ENCODE results near the gene ERBB3.

ERBB3 gene

DNA sequence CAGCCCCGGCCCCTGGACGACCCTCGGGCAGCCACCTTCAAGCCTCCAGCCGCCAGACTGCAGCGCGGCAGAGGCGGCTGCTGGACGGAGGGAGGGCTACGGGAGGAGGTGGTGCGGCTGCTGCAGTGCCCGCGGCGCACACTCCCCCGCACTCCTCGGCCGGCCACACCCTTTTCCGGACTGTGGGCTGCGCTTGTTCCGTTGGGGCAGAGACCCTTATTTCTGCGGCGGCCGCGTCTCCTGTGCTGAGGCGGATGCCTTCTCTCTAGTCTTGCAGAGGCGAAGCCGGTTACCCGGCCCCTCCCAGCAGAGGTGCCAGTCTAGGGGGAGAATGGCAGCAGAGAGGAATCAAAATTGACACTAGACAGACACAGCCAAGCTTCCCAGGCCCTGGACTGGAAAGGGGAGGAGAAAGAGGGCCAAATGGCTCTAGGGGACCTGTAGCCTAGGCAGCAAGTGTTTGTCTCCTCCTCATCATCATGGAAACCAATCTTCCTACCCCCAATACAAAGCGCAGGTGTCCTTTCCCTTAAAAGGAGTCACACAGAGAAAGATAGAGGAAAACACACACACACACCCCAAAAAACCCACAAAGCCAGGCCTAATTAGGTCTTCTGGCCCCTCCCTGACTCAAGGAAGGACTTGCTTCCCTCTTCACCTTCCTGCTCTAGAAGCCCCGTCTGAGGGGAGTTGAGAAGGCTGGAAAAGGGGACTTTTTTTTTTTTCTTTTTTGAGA is 49.4 kb downstream of the ERBB3 start:
- no peaks in the 10 kb centered on the region for H3K27me3 ChIP-seq (ENCODE audit: insufficient read depth, poor library complexity, severe bottlenecking)
- DNase-seq (ENCODE audit: low spot score) = no peak
- TF ChIP-seq, protein P1, sequence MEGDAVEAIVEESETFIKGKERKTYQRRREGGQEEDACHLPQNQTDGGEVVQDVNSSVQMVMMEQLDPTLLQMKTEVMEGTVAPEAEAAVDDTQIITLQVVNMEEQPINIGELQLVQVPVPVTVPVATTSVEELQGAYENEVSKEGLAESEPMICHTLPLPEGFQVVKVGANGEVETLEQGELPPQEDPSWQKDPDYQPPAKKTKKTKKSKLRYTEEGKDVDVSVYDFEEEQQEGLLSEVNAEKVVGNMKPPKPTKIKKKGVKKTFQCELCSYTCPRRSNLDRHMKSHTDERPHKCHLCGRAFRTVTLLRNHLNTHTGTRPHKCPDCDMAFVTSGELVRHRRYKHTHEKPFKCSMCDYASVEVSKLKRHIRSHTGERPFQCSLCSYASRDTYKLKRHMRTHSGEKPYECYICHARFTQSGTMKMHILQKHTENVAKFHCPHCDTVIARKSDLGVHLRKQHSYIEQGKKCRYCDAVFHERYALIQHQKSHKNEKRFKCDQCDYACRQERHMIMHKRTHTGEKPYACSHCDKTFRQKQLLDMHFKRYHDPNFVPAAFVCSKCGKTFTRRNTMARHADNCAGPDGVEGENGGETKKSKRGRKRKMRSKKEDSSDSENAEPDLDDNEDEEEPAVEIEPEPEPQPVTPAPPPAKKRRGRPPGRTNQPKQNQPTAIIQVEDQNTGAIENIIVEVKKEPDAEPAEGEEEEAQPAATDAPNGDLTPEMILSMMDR (IDR thresholded peaks at IDR 0.05; ENCODE audit: poor library complexity, severe bottlenecking) = no peak
- H3K27ac ChIP-seq (ENCODE audit: poor library complexity, severe bottlenecking) = peak overlapping the region; percentile 70
- H3K4me1 ChIP-seq (ENCODE audit: insufficient read depth, poor library complexity, severe bottlenecking) = peaks cover 18% of the 10 kb centered on the region
- H3K9me3 ChIP-seq (ENCODE audit: severe bottlenecking) = no peaks in the 10 kb centered on the region
- ATAC-seq (ENCODE audit: low read depth) = peak; percentile 43
- H3K36me3 ChIP-seq (ENCODE audit: low read depth) = peaks cover 45% of the 10 kb centered on the region
- H3K4me3 ChIP-seq (ENCODE audit: severe bottlenecking) = peak overlapping the region; percentile 89

DNA sequence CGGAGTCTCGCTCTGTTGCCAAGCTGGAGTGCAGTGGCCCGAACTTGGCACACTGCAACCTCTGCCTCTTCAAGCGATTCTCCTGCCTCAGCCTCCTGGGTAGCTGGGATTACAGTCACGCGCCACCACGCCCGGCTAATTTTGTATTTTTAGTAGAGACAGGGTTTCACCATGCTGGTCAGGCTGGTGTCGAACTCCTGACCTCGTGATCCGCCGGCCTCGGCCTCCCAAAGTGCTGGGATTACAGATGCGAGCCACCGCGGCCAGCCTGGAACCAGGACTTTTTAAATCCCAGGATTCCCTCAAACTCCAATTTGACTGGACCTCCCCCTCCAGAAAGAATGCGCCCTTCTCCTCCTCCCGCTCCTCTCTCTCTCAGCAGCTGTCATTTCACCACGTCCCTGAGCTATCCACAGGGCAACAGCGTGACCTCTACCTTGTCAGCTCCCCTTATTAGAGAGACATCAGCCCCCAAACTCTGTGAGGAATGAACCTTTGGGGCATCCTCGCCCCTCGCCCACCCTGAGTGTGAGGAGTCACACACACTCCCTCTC is 50.1 kb downstream of the ERBB3 start:
- peaks cover 18% of the 10 kb centered on the region for H3K4me1 ChIP-seq (ENCODE audit: insufficient read depth, poor library complexity, severe bottlenecking)
- peaks cover 52% of the 10 kb centered on the region for H3K36me3 ChIP-seq (ENCODE audit: low read depth)
- no peaks in the 10 kb centered on the region for H3K27me3 ChIP-seq (ENCODE audit: insufficient read depth, poor library complexity, severe bottlenecking)
- H3K4me3 ChIP-seq (ENCODE audit: severe bottlenecking) = no peak overlapping the region
- no peaks in the 10 kb centered on the region for H3K9me3 ChIP-seq (ENCODE audit: severe bottlenecking)
- DNase-seq (ENCODE audit: low spot score) (no peak), ATAC-seq (ENCODE audit: low read depth) (no peak)
- TF ChIP-seq, protein P1 (IDR thresholded peaks at IDR 0.05; ENCODE audit: poor library complexity, severe bottlenecking) = no peak
- H3K27ac ChIP-seq (ENCODE audit: poor library complexity, severe bottlenecking) = peak overlapping the region; percentile 70

DNA sequence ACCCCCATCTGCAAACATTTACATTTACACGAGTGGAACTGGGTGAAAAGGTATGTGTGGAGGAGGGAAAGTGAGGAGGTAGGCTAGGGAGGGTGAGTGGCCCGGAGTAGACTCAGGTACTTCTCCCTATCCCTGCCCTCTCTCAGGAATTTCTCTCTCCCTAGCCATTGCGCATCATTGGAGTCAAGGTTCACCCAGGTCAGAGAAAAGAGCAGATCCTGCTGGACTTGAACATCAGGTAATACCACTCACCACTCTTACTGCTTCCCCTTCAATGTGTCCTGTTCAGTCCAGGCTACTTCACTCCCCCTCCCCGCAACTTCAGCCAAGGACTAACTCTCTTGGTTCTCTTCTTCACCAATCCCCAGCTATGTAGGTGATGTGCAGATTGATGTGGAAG is 50.9 kb downstream of the ERBB3 start:
- no peaks in the 10 kb centered on the region for H3K27me3 ChIP-seq (ENCODE audit: insufficient read depth, poor library complexity, severe bottlenecking)
- peaks cover 58% of the 10 kb centered on the region for H3K36me3 ChIP-seq (ENCODE audit: low read depth)
- TF ChIP-seq, protein P1 (IDR thresholded peaks at IDR 0.05; ENCODE audit: poor library complexity, severe bottlenecking) = no peak
- H3K27ac ChIP-seq (ENCODE audit: poor library complexity, severe bottlenecking) = no peak overlapping the region
- H3K9me3 ChIP-seq (ENCODE audit: severe bottlenecking) = no peaks in the 10 kb centered on the region
- ATAC-seq (ENCODE audit: low read depth) (no peak), DNase-seq (ENCODE audit: low spot score) (no peak)
- H3K4me3 ChIP-seq (ENCODE audit: severe bottlenecking) = no peak overlapping the region
- peaks cover 17% of the 10 kb centered on the region for H3K4me1 ChIP-seq (ENCODE audit: insufficient read depth, poor library complexity, severe bottlenecking)

DNA sequence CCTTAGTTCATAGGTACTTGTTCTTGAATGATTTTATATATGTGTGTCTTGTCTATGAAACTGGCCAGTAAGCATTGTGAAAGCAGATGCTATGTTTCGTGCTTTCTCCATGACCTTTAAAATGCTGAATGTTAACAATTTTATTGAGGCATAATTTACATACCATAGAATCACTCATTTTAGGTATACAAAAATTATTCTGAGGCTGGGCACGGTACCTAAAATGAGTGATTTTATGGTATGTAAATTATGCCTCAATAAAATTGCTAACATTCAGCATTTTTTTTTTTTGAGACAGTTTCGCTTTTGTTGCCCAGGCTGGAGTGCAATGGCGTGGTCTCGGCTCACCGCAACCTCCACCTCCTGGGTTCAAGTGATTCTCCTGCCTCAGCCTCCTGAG is 54.9 kb downstream of the ERBB3 start:
- TF ChIP-seq, protein P1 (IDR thresholded peaks at IDR 0.05; ENCODE audit: poor library complexity, severe bottlenecking) = no peak
- H3K36me3 ChIP-seq (ENCODE audit: low read depth) = peaks cover 97% of the 10 kb centered on the region
- H3K4me3 ChIP-seq (ENCODE audit: severe bottlenecking) = no peak overlapping the region
- ATAC-seq (ENCODE audit: low read depth) = no peak
- no peak overlapping the region for H3K27ac ChIP-seq (ENCODE audit: poor library complexity, severe bottlenecking)
- no peak for DNase-seq (ENCODE audit: low spot score)
- no peaks in the 10 kb centered on the region for H3K27me3 ChIP-seq (ENCODE audit: insufficient read depth, poor library complexity, severe bottlenecking)
- no peaks in the 10 kb centered on the region for H3K4me1 ChIP-seq (ENCODE audit: insufficient read depth, poor library complexity, severe bottlenecking)
- no peaks in the 10 kb centered on the region for H3K9me3 ChIP-seq (ENCODE audit: severe bottlenecking)
